Breast epithelium (tissue), 4 donors: ENCODE results near the gene ANKRD55. TPM values are rescaled to one million over a fixed set of nuclear protein-coding genes. Genes with fewer than 3 reads are reported as not detected.
A peak's percentile ranks its signal among the peaks of the same experiment; 100 is the strongest.
"Not testable (repeated sequence)": the region's sequence is repeated elsewhere in the genome, so short reads cannot be mapped to it uniquely, and the experiment has no call there.

Experiments
- DNase-seq, 2 donors: peaks; one replicate each; pipeline ENCODE4 v3.0.0-alpha.2; 2019; ENCODE audit warnings: low spot score in 2 of 2
- H3K27ac ChIP-seq, 2 donors: fragments of 200-600 bp; sonication (generic) in 1 of 2; one replicate each; pipeline ENCODE4 v1.5.1; 2016 to 2019; ENCODE audit warnings: mild to moderate bottlenecking in 1 of 2
- H3K27me3 ChIP-seq, 2 donors: fragments of 200-600 bp; sonication (generic) in 1 of 2; one replicate each; pipeline versions ENCODE4 v1.5.1 to v1.6.0; 2017 to 2019; ENCODE audit warnings: control low read depth in 1 of 2, mild to moderate bottlenecking in 1 of 2
- H3K36me3 ChIP-seq: fragments of 200-600 bp; one replicate; pipeline ENCODE4 v1.5.1; 2019
- H3K4me1 ChIP-seq, 2 donors: fragments of 200-600 bp; sonication (generic); one replicate each; pipeline ENCODE4 v1.5.1; 2016 to 2019; ENCODE audit warnings: control low read depth in 1 of 2
- H3K4me3 ChIP-seq, 3 donors: fragments of 200-600 bp; sonication (generic); 1 replicate in 2 of 3; 2 replicates in 1 of 3; pipeline ENCODE4 v1.5.1; 2016 to 2019; ENCODE audit warnings: mild to moderate bottlenecking in 3 of 3, moderate library complexity in 2 of 3
- H3K9me3 ChIP-seq, 2 donors: fragments of 200-600 bp; sonication (generic) in 1 of 2; one replicate each; pipeline ENCODE4 v1.5.1; 2016 to 2019; ENCODE audit warnings: control low read depth in 1 of 2
- CTCF ChIP-seq, 3 donors: fragments of 450-650 bp; IDR thresholded peaks; one replicate each; pipeline ENCODE4 v1.5.1; 2016 to 2017; ENCODE audit warnings: antibody characterized with exemption in 3 of 3, mild to moderate bottlenecking in 3 of 3, moderate library complexity in 3 of 3
- POLR2A ChIP-seq: fragments of 450-650 bp; IDR thresholded peaks from one replicate; pipeline ENCODE4 v1.6.1; 2016; ENCODE audit warnings: antibody characterized with exemption, mild to moderate bottlenecking, moderate library complexity
- POLR2AphosphoS5 ChIP-seq, 3 donors: sonication (generic); formaldehyde crosslinking; IDR thresholded peaks; one replicate each; pipeline ENCODE4 v1.6.1; 2017; ENCODE audit warnings: antibody characterized with exemption in 3 of 3
- intact Hi-C: fragments of 100-400 bp; cut with DNase I; formaldehyde crosslinking; loops from one replicate; pipeline ENCODE4 v1.15.1; 2023; ENCODE audit warnings: low total_unique reads
- total RNA-seq, 3 donors: library from RNA; depleted of rRNA; stranded (reverse); fragments of >200 nt; gene quantifications; one replicate each; pipeline ENCODE4 v1.1.0, GENCODE V29; 2016

Gene ANKRD55
- total RNA-seq, 3 donors from 2014 or later = 0.32 to 0.33 TPM; not detected in 1

- no peak for TF ChIP-seq POLR2A
- no peak for TF ChIP-seq CTCF (IDR thresholded peaks at IDR 0.05)
- no peak for TF ChIP-seq POLR2AphosphoS5 (IDR thresholded peaks at IDR 0.05)
- intact Hi-C loops = no loop called here
- Histone ChIP-seq H3K4me3 (no peak overlapping the region), H3K27me3 (no peaks in the 10 kb centered on the region), H3K4me1 (no peaks in the 10 kb centered on the region), H3K36me3 (no peaks in the 10 kb centered on the region), H3K9me3 (no peaks in the 10 kb centered on the region), H3K27ac (no peak overlapping the region)
- no peak for DNase-seq
Observed at GRCh38 chr5:56155992-56156584, 77.0 kb downstream of the ANKRD55 start.

GRCh38 chr5:56154732-56155484, 78.2 kb downstream of the ANKRD55 start:
- Histone ChIP-seq H3K4me3 (no peak overlapping the region), H3K4me1 (no peaks in the 10 kb centered on the region), H3K9me3 (no peaks in the 10 kb centered on the region), H3K36me3 (no peaks in the 10 kb centered on the region), H3K27me3 (no peaks in the 10 kb centered on the region), H3K27ac (peak overlapping the region in 1 of 2 donors; percentile 8)
- TF ChIP-seq POLR2AphosphoS5 (IDR thresholded peaks at IDR 0.05) (no peak), POLR2A (no peak), CTCF (IDR thresholded peaks at IDR 0.05) (no peak)
- intact Hi-C loops = no loop called here
- DNase-seq = no peak

GRCh38 chr5:56152437-56152836, 80.7 kb downstream of the ANKRD55 start:
- H3K27me3 ChIP-seq = no peaks in the 10 kb centered on the region
- no peak overlapping the region for H3K27ac ChIP-seq
- no peaks in the 10 kb centered on the region for H3K36me3 ChIP-seq
- H3K4me1 ChIP-seq = no peaks in the 10 kb centered on the region
- no peak overlapping the region for H3K4me3 ChIP-seq
- no peak for DNase-seq
- intact Hi-C loops = no loop called here
- TF ChIP-seq POLR2AphosphoS5 (IDR thresholded peaks at IDR 0.05) (no peak), CTCF (IDR thresholded peaks at IDR 0.05) (no peak), POLR2A (no peak)
- no peaks in the 10 kb centered on the region for H3K9me3 ChIP-seq

GRCh38 chr5:56150756-56151155, 82.4 kb downstream of the ANKRD55 start:
- H3K36me3 ChIP-seq, H3K9me3 ChIP-seq, H3K4me1 ChIP-seq, H3K4me3 ChIP-seq, intact Hi-C loops, DNase-seq, H3K27me3 ChIP-seq, H3K27ac ChIP-seq: not testable (repeated sequence)

- H3K4me1 ChIP-seq = no peaks in the 10 kb centered on the region
- no peak overlapping the region for H3K4me3 ChIP-seq
- no peak overlapping the region for H3K27ac ChIP-seq
- intact Hi-C loops = no loop called here
- TF ChIP-seq POLR2A = no peak
- TF ChIP-seq CTCF (IDR thresholded peaks at IDR 0.05) = no peak
- TF ChIP-seq POLR2AphosphoS5 (IDR thresholded peaks at IDR 0.05) = no peak
- H3K36me3 ChIP-seq = no peaks in the 10 kb centered on the region
- no peaks in the 10 kb centered on the region for H3K27me3 ChIP-seq
- no peak for DNase-seq
- H3K9me3 ChIP-seq = no peaks in the 10 kb centered on the region
Observed at GRCh38 chr5:56148453-56148971, 84.6 kb downstream of the ANKRD55 start.
